DMS79 (cell line): ENCODE measurements around the gene AP3S2.
"Not testable (repeated sequence)": the region's sequence is repeated elsewhere in the genome, so short reads cannot be mapped to it uniquely, and the experiment has no call there.

Source experiments
- DNase-seq: peaks from one replicate; lab custom pipeline; 2025; lab: John Stamatoyannopoulos, UW

The AP3S2 gene

GRCh38 chr15:89903015-89903857 is 9.4 kb upstream of the AP3S2 start:
- no peak for DNase-seq

GRCh38 chr15:89900849-89901248 is 7.1 kb upstream of the AP3S2 start:
- DNase-seq: no peak

DNA sequence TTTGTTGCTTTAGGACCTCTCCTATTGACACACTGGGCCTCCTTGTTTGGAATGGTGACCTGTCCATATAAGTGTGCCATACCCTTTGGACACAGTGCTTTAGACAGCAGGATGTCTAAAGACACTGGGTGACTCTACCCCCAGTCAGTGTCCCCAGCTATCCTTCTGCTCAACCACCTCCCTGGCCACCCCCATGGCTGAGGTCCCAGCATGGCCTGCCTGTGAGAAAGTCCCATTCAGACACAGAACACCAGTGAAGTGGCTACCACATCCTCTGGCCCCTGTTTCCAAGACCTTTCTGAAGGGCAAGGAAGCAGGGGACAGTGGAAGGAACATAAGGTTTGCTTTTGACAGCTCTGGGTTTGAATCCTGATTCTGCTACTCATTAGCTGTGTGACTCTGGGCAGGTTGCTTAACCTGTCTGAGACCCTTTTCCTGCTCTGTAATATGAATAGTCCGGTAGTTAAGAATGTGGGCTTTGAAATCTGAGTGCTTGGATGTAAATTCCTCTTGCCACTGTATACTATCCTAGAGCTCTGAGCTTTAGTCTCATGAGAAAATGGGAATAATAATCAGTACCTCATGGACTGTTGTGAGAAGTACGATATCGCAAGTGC is 6.3 kb upstream of the AP3S2 start:
- no peak for DNase-seq

DNA sequence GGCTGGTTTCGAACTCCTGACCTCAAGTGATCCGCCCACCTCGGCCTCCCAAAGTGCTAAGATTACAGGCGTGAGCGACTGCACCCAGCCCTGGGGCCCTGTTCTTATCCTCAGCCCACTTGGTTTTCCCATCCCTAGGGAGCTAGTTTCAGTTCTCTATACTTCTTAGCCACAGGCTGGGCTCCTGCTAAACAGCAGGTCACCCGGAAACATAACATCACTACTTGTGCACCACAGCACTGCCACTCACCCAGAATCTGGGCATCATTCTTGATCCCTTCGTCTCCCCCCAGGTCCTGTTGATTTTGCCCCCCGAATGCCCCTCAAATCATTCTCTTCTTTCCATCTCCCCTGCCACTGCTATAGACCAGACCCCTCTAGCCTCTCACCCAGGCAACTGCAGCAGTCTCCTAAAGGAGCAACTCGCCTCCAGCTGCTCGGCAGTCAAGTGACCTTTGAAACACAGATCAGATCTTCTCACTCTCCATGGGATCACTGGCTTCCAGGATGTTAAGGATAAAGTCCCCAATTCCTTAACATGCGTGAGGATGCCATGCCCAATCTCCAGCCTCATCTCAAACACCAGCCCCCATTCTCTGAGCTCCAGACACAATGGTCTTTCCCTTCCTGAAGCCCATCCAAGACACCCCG is 5.6 kb upstream of the AP3S2 start:
- no peak for DNase-seq

GRCh38 chr15:89898614-89899294 is 5.0 kb upstream of the AP3S2 start:
- DNase-seq: no peak

DNA sequence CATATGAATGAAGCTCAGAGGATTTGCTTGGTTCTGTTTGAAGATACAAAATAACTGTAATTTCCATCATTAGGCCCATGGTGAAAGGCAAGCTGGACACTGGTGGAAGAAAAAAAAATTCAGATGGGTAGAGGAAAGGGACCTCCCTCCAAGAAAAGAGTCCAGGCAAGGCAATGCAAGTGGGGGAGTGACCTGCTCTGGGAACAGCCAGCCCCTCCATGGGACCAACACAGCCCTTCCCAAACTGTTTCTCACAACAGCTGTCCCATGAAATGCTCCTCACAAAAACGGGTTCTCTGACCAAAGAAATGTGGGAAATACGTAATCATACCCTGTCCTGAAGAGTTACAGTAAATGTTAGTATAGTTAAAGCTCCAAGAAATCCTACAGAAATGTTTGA is 4.4 kb upstream of the AP3S2 start:
- no peak for DNase-seq

DNA sequence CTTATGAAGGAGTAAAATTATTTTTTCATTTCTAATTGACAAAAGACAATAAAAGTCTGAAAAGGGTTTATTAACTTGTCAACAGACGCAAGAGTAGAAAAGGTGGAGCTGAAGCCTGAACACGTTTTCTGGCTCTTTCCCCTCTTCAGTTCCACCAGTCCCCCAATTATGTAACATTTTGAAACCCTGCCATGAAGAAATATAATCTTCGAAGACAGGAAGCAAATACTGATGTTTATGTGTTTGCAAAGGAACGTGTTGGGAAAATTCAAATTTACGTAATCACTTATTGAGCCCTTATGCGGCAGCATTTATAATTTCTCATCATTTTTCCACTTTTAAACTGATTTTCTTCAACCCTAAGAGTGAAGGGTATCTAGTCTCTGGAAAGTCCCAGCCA is 767 bp downstream of the AP3S2 start:
- DNase-seq: no peak

- no peak for DNase-seq
Measured at GRCh38 chr15:89888214-89888804, 5.5 kb downstream of the AP3S2 start.

- no peak for DNase-seq
Measured at GRCh38 chr15:89885611-89886010, 8.2 kb downstream of the AP3S2 start.

GRCh38 chr15:89885179-89885578 is 8.6 kb downstream of the AP3S2 start:
- DNase-seq: not testable (repeated sequence)

GRCh38 chr15:89883518-89883917 is 10.3 kb downstream of the AP3S2 start:
- DNase-seq: no peak

DNA sequence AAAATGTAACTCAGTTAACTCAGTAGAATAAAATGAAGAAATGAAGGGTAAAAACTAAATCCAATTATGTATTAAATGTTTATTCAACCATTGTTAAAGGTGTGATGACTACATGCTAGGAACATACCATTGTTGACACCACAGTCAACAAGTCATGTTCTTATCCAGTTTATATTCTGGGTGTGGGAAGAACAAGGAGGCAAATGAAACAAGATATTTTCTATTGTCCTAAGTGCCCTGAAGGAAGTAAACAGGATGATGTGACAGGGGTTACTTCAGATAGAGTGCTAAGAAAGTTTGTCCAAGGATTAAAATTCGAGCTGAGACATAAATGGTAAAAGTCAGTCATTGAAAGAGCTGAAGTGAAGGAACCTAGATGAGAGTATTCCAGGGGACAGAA is 13.1 kb downstream of the AP3S2 start:
- no peak for DNase-seq

- no peak for DNase-seq
Measured at GRCh38 chr15:89878323-89878722, 15.5 kb downstream of the AP3S2 start.

DNA sequence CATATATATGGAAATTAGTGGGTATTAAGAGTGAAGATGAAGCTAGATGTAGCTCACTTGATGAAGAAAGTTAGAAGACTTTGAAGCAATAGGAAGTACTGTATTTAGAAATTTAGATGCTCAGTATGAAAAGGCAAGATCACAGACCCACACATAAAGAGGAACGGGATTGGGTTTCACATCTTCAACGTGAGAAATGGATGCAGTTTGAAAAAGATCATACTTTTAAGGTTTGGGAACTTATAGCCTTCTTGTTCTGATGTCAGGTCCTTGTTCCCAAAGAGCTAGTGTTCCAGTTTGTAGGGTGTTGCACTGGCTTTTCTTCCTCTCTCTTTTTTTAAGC is 16.7 kb downstream of the AP3S2 start:
- DNase-seq: no peak

GRCh38 chr15:89876396-89877082 is 17.3 kb downstream of the AP3S2 start:
- DNase-seq: no peak

DNA sequence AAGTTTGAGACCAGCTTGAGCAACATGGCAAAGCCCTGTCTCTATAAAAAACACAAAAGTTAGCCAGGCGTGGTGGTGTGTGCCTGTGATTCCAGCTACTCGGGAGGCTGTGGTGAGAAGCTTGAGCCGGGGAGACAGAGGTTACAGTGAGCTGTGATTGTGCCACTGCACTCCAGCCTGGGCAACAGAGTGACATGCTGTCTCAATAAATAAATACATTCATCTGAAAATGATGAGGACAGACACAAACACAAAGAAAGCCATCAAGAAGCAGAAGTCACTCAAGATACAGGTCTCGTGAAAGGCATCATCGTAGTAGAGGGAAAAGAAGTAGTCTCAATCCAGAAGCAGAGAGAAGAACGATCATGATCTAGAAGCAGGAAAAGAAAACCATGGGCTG is 18.1 kb downstream of the AP3S2 start:
- DNase-seq: no peak

DNA sequence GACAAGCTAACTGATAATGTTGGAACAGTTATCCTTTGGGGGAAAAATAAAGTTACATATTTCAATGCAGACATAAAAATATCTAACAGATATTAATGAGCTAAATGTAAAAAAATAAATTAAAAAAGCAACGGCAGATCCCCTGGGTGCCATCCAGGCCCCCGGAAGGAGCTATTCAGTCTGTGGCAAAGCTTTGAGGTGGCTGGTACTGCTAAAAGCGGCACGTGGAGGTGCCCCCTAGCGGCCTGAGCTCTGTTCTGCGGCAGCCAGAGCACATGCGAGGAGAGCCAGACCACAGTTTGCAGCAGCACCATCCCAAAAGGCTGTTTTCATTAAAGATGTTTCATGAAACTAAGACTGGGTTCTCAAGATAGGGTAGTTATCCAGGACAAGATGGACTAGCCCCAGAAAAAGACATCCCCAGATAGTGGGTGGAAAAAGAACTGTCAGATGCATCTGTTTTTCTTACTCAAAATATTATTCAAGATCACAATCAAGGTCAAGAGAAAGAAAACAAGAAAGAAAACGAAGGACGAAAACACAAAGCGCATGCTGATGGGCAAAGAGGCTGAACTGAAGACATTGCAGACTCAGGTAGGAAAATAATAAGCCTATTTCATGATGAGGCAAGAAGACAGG is 18.7 kb downstream of the AP3S2 start:
- DNase-seq: no peak

GRCh38 chr15:89870688-89871288 is 23.0 kb downstream of the AP3S2 start:
- no peak for DNase-seq

DNA sequence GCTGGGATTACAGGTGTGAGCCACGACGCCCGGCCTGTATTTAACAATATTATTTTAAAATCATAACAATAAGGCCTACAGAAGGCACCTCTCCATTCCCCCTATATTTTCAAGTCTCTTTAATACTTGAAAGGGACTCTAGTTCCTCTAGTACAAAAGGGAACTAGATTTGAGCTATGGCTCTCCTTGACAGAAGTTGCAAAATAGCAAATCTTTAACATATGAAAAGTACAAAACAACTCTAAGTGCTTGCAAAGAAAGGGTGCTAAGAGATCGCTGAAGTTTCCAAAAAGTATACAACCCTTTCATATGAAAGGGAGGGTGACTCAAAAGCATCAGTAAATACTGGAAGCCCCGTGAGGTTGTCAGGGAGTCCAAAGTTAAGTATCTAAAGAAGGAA is 23.8 kb downstream of the AP3S2 start:
- DNase-seq: no peak

DNA sequence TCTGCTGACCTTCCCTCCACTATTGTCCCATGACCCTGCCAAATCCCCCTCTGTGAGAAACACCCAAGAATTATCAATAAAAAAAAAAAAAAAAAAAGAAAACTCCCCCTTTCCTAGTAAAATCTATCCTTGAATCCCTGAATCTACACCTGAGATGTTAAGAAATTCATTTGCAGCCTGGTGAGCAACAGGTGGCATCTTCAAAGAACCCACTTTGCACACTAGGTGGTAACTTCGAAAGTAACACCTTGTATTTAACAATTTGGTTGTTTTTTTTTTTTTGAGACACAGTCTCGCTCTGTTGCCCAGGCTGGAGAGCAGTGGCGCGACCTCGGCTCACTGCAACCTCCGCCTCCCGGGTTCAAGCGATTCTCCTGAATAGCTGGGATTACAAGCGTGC is 24.3 kb downstream of the AP3S2 start:
- not testable (repeated sequence) for DNase-seq
